Measurements from ENCODE around the gene FPR3. TPM values are rescaled to one million over a fixed set of nuclear protein-coding genes. Genes with fewer than 3 reads are reported as not detected.

Gene FPR3, protein sequence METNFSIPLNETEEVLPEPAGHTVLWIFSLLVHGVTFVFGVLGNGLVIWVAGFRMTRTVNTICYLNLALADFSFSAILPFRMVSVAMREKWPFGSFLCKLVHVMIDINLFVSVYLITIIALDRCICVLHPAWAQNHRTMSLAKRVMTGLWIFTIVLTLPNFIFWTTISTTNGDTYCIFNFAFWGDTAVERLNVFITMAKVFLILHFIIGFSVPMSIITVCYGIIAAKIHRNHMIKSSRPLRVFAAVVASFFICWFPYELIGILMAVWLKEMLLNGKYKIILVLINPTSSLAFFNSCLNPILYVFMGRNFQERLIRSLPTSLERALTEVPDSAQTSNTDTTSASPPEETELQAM
- total RNA-seq (2014; rRNA removed; shearing (Covaris generic)) (not detected in 2 replicates), polyA plus RNA-seq (2016; fragmentation: Nextera tagmentation; extraction: Ambion mirVana) (0.16 TPM in 1 of 2 replicates, not detected in the other)
- long read RNA-seq: 0 reads

DNA sequence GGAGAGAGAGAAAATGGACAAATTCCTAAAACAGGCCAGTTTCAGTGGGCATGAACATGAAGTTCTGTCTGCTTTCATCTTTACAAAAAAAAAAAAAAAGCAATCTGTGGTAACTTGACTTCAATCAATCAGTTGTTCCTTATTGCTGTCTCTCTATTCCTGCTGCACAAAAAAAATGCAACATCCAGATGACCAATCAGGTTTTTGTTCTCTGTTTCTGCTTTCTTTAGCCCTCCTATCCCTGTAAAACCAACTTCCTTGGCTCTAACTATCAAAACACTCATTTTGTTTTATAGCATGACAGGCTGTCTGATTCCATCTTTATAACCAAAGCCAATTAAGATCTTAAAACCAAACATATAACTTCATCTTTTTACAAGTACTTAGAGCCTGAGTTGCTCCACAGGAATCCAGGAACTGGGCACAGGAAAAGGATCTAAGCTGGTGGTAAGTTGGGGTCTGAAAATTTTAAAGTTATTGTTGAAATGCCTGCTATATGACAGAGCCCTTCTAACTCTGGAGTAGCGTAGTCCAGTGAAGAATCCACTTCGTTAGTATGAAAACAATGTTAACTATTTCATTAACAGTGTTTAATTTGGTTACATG, at the start of gene FPR3:
FPR3 (plus strand) TSS at position 273 of the 606 bp plus-strand sequence. CDS start 28,592 bp downstream, outside the sequence.
- no peak within 1 kb of the TSS for H3K4me3 ChIP-seq
- H3K4me1 ChIP-seq (ENCODE audit: insufficient read depth): no peaks in the 10 kb centered on the region
- peaks cover 6% of the 10 kb centered on the region for H3K27me3 Mint-ChIP-seq (ENCODE audit: insufficient read depth, low read depth, poor library complexity)
- no peak for ATAC-seq
- H3K9me2 ChIP-seq (ENCODE audit: insufficient read depth): peaks cover 8% of the 10 kb centered on the region; the same call in 1 of the 2 replicates
- H3K79me2 ChIP-seq (replicated peaks; ENCODE audit: insufficient read depth): no peaks in the 10 kb centered on the region
- H3F3A ChIP-seq (replicated peaks; ENCODE audit: low read depth): no peaks in the 10 kb centered on the region
- no peak for DNase-seq (ENCODE audit: low spot score)
- H2AFZ ChIP-seq: no peak within 1 kb of the TSS
- no peak within 1 kb of the TSS for H3K27ac Mint-ChIP-seq
- H3K36me3 Mint-ChIP-seq (ENCODE audit: low read depth): peaks cover 9% of the 10 kb centered on the region
- TF ChIP-seq ZNF114 (CRISPR knock-in tag; IDR thresholded peaks at IDR 0.05) (no peak), JUNB (IDR thresholded peaks at IDR 0.05; ENCODE audit: unreplicated experiment) (no peak), POLR2AphosphoS5 (IDR thresholded peaks at IDR 0.05; ENCODE audit: low read depth) (no peak), NANOG (IDR thresholded peaks at IDR 0.05; ENCODE audit: borderline replicate concordance) (no peak), ZNF331 (CRISPR knock-in tag; IDR thresholded peaks at IDR 0.05; ENCODE audit: low read depth) (no peak), STAT1 (IDR thresholded peaks at IDR 0.05; ENCODE audit: unreplicated experiment) (no peak), EZH2 (IDR thresholded peaks at IDR 0.05; ENCODE audit: low read depth, unreplicated experiment) (no peak), CREB1 (CRISPR knock-in tag; IDR thresholded peaks at IDR 0.05; ENCODE audit: low read depth) (no peak)
- TF ChIP-seq, protein P1, sequence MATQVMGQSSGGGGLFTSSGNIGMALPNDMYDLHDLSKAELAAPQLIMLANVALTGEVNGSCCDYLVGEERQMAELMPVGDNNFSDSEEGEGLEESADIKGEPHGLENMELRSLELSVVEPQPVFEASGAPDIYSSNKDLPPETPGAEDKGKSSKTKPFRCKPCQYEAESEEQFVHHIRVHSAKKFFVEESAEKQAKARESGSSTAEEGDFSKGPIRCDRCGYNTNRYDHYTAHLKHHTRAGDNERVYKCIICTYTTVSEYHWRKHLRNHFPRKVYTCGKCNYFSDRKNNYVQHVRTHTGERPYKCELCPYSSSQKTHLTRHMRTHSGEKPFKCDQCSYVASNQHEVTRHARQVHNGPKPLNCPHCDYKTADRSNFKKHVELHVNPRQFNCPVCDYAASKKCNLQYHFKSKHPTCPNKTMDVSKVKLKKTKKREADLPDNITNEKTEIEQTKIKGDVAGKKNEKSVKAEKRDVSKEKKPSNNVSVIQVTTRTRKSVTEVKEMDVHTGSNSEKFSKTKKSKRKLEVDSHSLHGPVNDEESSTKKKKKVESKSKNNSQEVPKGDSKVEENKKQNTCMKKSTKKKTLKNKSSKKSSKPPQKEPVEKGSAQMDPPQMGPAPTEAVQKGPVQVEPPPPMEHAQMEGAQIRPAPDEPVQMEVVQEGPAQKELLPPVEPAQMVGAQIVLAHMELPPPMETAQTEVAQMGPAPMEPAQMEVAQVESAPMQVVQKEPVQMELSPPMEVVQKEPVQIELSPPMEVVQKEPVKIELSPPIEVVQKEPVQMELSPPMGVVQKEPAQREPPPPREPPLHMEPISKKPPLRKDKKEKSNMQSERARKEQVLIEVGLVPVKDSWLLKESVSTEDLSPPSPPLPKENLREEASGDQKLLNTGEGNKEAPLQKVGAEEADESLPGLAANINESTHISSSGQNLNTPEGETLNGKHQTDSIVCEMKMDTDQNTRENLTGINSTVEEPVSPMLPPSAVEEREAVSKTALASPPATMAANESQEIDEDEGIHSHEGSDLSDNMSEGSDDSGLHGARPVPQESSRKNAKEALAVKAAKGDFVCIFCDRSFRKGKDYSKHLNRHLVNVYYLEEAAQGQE (IDR thresholded peaks at IDR 0.05; ENCODE audit: unreplicated experiment): no peak
- TF ChIP-seq, protein P2, sequence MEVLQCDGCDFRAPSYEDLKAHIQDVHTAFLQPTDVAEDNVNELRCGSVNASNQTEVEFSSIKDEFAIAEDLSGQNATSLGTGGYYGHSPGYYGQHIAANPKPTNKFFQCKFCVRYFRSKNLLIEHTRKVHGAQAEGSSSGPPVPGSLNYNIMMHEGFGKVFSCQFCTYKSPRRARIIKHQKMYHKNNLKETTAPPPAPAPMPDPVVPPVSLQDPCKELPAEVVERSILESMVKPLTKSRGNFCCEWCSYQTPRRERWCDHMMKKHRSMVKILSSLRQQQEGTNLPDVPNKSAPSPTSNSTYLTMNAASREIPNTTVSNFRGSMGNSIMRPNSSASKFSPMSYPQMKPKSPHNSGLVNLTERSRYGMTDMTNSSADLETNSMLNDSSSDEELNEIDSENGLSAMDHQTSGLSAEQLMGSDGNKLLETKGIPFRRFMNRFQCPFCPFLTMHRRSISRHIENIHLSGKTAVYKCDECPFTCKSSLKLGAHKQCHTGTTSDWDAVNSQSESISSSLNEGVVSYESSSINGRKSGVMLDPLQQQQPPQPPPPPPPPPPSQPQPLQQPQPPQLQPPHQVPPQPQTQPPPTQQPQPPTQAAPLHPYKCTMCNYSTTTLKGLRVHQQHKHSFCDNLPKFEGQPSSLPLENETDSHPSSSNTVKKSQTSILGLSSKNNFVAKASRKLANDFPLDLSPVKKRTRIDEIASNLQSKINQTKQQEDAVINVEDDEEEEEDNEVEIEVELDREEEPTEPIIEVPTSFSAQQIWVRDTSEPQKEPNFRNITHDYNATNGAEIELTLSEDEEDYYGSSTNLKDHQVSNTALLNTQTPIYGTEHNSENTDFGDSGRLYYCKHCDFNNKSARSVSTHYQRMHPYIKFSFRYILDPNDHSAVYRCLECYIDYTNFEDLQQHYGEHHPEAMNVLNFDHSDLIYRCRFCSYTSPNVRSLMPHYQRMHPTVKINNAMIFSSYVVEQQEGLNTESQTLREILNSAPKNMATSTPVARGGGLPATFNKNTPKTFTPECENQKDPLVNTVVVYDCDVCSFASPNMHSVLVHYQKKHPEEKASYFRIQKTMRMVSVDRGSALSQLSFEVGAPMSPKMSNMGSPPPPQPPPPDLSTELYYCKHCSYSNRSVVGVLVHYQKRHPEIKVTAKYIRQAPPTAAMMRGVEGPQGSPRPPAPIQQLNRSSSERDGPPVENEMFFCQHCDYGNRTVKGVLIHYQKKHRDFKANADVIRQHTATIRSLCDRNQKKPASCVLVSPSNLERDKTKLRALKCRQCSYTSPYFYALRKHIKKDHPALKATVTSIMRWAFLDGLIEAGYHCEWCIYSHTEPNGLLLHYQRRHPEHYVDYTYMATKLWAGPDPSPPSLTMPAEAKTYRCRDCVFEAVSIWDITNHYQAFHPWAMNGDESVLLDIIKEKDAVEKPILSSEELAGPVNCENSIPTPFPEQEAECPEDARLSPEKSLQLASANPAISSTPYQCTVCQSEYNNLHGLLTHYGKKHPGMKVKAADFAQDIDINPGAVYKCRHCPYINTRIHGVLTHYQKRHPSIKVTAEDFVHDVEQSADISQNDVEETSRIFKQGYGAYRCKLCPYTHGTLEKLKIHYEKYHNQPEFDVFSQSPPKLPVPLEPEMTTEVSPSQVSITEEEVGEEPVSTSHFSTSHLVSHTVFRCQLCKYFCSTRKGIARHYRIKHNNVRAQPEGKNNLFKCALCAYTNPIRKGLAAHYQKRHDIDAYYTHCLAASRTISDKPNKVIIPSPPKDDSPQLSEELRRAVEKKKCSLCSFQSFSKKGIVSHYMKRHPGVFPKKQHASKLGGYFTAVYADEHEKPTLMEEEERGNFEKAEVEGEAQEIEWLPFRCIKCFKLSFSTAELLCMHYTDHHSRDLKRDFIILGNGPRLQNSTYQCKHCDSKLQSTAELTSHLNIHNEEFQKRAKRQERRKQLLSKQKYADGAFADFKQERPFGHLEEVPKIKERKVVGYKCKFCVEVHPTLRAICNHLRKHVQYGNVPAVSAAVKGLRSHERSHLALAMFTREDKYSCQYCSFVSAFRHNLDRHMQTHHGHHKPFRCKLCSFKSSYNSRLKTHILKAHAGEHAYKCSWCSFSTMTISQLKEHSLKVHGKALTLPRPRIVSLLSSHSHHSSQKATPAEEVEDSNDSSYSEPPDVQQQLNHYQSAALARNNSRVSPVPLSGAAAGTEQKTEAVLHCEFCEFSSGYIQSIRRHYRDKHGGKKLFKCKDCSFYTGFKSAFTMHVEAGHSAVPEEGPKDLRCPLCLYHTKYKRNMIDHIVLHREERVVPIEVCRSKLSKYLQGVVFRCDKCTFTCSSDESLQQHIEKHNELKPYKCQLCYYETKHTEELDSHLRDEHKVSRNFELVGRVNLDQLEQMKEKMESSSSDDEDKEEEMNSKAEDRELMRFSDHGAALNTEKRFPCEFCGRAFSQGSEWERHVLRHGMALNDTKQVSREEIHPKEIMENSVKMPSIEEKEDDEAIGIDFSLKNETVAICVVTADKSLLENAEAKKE (CRISPR knock-in tag; IDR thresholded peaks at IDR 0.05): no peak
- TF ChIP-seq, protein P3, sequence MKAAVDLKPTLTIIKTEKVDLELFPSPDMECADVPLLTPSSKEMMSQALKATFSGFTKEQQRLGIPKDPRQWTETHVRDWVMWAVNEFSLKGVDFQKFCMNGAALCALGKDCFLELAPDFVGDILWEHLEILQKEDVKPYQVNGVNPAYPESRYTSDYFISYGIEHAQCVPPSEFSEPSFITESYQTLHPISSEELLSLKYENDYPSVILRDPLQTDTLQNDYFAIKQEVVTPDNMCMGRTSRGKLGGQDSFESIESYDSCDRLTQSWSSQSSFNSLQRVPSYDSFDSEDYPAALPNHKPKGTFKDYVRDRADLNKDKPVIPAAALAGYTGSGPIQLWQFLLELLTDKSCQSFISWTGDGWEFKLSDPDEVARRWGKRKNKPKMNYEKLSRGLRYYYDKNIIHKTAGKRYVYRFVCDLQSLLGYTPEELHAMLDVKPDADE (IDR thresholded peaks at IDR 0.05): no peak
- TF ChIP-seq, protein P4, sequence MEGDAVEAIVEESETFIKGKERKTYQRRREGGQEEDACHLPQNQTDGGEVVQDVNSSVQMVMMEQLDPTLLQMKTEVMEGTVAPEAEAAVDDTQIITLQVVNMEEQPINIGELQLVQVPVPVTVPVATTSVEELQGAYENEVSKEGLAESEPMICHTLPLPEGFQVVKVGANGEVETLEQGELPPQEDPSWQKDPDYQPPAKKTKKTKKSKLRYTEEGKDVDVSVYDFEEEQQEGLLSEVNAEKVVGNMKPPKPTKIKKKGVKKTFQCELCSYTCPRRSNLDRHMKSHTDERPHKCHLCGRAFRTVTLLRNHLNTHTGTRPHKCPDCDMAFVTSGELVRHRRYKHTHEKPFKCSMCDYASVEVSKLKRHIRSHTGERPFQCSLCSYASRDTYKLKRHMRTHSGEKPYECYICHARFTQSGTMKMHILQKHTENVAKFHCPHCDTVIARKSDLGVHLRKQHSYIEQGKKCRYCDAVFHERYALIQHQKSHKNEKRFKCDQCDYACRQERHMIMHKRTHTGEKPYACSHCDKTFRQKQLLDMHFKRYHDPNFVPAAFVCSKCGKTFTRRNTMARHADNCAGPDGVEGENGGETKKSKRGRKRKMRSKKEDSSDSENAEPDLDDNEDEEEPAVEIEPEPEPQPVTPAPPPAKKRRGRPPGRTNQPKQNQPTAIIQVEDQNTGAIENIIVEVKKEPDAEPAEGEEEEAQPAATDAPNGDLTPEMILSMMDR (conservative IDR thresholded peaks at IDR 0.05; ENCODE audit: low read depth in 2 of 2): no peak
- H3K4me3 Mint-ChIP-seq: no peak within 1 kb of the TSS
- H3K4me2 ChIP-seq: no peak within 1 kb of the TSS
- peaks cover 76% of the 10 kb centered on the region for H3K9me3 Mint-ChIP-seq
- no peaks in the 10 kb centered on the region for H3K4me1 Mint-ChIP-seq
- no peak within 1 kb of the TSS for H3K27ac ChIP-seq (ENCODE audit: low read depth)
- no peaks in the 10 kb centered on the region for H3K27me3 ChIP-seq (ENCODE audit: insufficient read depth)
- H4K20me1 ChIP-seq (replicated peaks; ENCODE audit: insufficient read depth): no peaks in the 10 kb centered on the region
- no peaks in the 10 kb centered on the region for H3K36me3 ChIP-seq (ENCODE audit: insufficient read depth)

Measured in GM23338 (cell line).